ENCODE data around the gene FBXO46. TPM values are rescaled to one million over a fixed set of nuclear protein-coding genes. Genes with fewer than 3 reads are reported as not detected.

The FBXO46 gene
- total RNA-seq, 2 experiments from 2014 or later: 17.2 to 17.5 TPM

- peaks cover 21% of the 10 kb centered on the region for H3K4me1 Mint-ChIP-seq (ENCODE audit: low read depth)
- Histone ChIP-seq H3K4me3 (ENCODE audit: low read length) (peak overlapping the region; percentile 60), H3K9me3 (ENCODE audit: control insufficient read depth in 1 of 2, insufficient read depth in 1 of 2, low read length in 2 of 2) (no peaks in the 10 kb centered on the region), H3K27ac (ENCODE audit: low read depth in 1 of 2, low read length in 2 of 2) (no peak overlapping the region), H3K36me3 (ENCODE audit: insufficient read depth, low read length) (no peaks in the 10 kb centered on the region), H3K4me1 (ENCODE audit: insufficient read depth, low read length) (peaks cover 31% of the 10 kb centered on the region), H3K27me3 (ENCODE audit: control insufficient read depth in 1 of 2, insufficient read depth in 2 of 2, low read length in 2 of 2) (no peaks in the 10 kb centered on the region)
- peaks cover 3% of the 10 kb centered on the region for H3K27me3 Mint-ChIP-seq
- ChIA-PET CTCF (interaction anchor here (0.6 to 6.0 kb wide), 10 partner anchors 8 to 211 kb away, joined by 3 to 35 read pairs (median 6); partner anchors contain the start of genes GIPR, QPCTL, SIX5 and SNRPD2), POLR2A (interaction anchor here (0.8 to 3.7 kb wide), 7 partner anchors 9 to 238 kb away, joined by 3 to 33 read pairs (median 7); partner anchors contain the start of genes GIPR, QPCTL and SNRPD2)
- peak overlapping the region; percentile 89 for H3K4me3 Mint-ChIP-seq
- H3K27ac Mint-ChIP-seq: peak overlapping the region; percentile 28
- intact Hi-C loops (cut with DNase I, micrococcal nuclease): loop anchor here in 1 of 2 experiments (2.0 kb wide), 1 partner anchor 15 kb away; the partner anchor contains the start of gene QPCTL
- DNase-seq (peak; percentile 65 to 93 (median 77)), ATAC-seq (ENCODE audit: poor library complexity) (peak; percentile 71)
- no peaks in the 10 kb centered on the region for H3K9me3 Mint-ChIP-seq
- TF ChIP-seq, protein P1, sequence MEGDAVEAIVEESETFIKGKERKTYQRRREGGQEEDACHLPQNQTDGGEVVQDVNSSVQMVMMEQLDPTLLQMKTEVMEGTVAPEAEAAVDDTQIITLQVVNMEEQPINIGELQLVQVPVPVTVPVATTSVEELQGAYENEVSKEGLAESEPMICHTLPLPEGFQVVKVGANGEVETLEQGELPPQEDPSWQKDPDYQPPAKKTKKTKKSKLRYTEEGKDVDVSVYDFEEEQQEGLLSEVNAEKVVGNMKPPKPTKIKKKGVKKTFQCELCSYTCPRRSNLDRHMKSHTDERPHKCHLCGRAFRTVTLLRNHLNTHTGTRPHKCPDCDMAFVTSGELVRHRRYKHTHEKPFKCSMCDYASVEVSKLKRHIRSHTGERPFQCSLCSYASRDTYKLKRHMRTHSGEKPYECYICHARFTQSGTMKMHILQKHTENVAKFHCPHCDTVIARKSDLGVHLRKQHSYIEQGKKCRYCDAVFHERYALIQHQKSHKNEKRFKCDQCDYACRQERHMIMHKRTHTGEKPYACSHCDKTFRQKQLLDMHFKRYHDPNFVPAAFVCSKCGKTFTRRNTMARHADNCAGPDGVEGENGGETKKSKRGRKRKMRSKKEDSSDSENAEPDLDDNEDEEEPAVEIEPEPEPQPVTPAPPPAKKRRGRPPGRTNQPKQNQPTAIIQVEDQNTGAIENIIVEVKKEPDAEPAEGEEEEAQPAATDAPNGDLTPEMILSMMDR (IDR thresholded peaks at IDR 0.05): no peak
- peaks cover 3% of the 10 kb centered on the region for H3K36me3 Mint-ChIP-seq (ENCODE audit: low read depth)
Observed at GRCh38 chr19:45677351-45678230, 53.1 kb downstream of the FBXO46 start.

GRCh38 chr19:45676851-45677263 lies 53.8 kb downstream of the FBXO46 start:
- H3K4me3 ChIP-seq (ENCODE audit: low read length): peak overlapping the region; percentile 60
- intact Hi-C loops (cut with DNase I, micrococcal nuclease): loop anchor here in 1 of 2 experiments (2.0 kb wide), 1 partner anchor 16 kb away; the partner anchor contains the start of gene QPCTL
- H3K27me3 Mint-ChIP-seq: peaks cover 5% of the 10 kb centered on the region
- no peaks in the 10 kb centered on the region for H3K9me3 ChIP-seq (ENCODE audit: control insufficient read depth in 1 of 2, insufficient read depth in 1 of 2, low read length in 2 of 2)
- no peaks in the 10 kb centered on the region for H3K27me3 ChIP-seq (ENCODE audit: control insufficient read depth in 1 of 2, insufficient read depth in 2 of 2, low read length in 2 of 2)
- ChIA-PET CTCF (interaction anchor here (0.6 to 6.0 kb wide), 9 partner anchors 8 to 211 kb away, joined by 3 to 35 read pairs (median 6); partner anchors contain the start of genes GIPR, QPCTL, SIX5 and SNRPD2), POLR2A (interaction anchor here (0.8 to 3.7 kb wide), 7 partner anchors 8 to 237 kb away, joined by 3 to 33 read pairs (median 5); partner anchors contain the start of genes GIPR, QPCTL, SIX5 and SNRPD2)
- peaks cover under 1% of the 10 kb centered on the region for H3K36me3 Mint-ChIP-seq (ENCODE audit: low read depth)
- peaks cover 28% of the 10 kb centered on the region for H3K4me1 ChIP-seq (ENCODE audit: insufficient read depth, low read length)
- H3K9me3 Mint-ChIP-seq: no peaks in the 10 kb centered on the region
- H3K36me3 ChIP-seq (ENCODE audit: insufficient read depth, low read length): no peaks in the 10 kb centered on the region
- peak overlapping the region; percentile 68 for H3K4me3 Mint-ChIP-seq
- no peak overlapping the region for H3K27ac ChIP-seq (ENCODE audit: low read depth in 1 of 2, low read length in 2 of 2)
- peak; percentile 55 for ATAC-seq (ENCODE audit: poor library complexity)
- TF ChIP-seq, protein P1 (IDR thresholded peaks at IDR 0.05): no peak
- H3K27ac Mint-ChIP-seq: no peak overlapping the region
- peaks cover 17% of the 10 kb centered on the region for H3K4me1 Mint-ChIP-seq (ENCODE audit: low read depth)
- DNase-seq: peak; percentile 15 to 76 (median 46)

GRCh38 chr19:45674946-45675345 lies 55.8 kb downstream of the FBXO46 start:
- ChIA-PET CTCF (interaction anchor here (0.7 to 1.2 kb wide), 2 partner anchors 142 to 143 kb away, joined by 3 to 5 read pairs; no protein-coding TSS in a partner anchor), POLR2A (interaction anchor here (3.7 kb wide), 1 partner anchor 18 kb away, joined by 33 read pairs; the partner anchor contains the start of genes QPCTL and SNRPD2)
- ATAC-seq (ENCODE audit: poor library complexity) (no peak), DNase-seq (no peak)
- Histone ChIP-seq H3K27me3 (ENCODE audit: control insufficient read depth in 1 of 2, insufficient read depth in 2 of 2, low read length in 2 of 2) (peaks cover 9 to 13% of the 10 kb centered on the region in 2 experiments), H3K9me3 (ENCODE audit: control insufficient read depth in 1 of 2, insufficient read depth in 1 of 2, low read length in 2 of 2) (peaks cover 0 to 14% of the 10 kb centered on the region in 2 experiments), H3K36me3 (ENCODE audit: insufficient read depth, low read length) (no peaks in the 10 kb centered on the region), H3K4me1 (ENCODE audit: insufficient read depth, low read length) (peaks cover 32% of the 10 kb centered on the region), H3K27ac (ENCODE audit: low read depth in 1 of 2, low read length in 2 of 2) (no peak overlapping the region), H3K4me3 (ENCODE audit: low read length) (no peak overlapping the region)
- Mint-ChIP-seq H3K36me3 (ENCODE audit: low read depth) (no peaks in the 10 kb centered on the region), H3K4me3 (no peak overlapping the region), H3K4me1 (ENCODE audit: low read depth) (peaks cover 26% of the 10 kb centered on the region), H3K27ac (no peak overlapping the region), H3K27me3 (peaks cover 21% of the 10 kb centered on the region), H3K9me3 (no peaks in the 10 kb centered on the region)
- intact Hi-C loops (cut with DNase I, micrococcal nuclease): no loop called here
- TF ChIP-seq, protein P1 (IDR thresholded peaks at IDR 0.05): no peak

Data from CD4-positive, alpha-beta T cell (primary cell).